MM.1S (cell line): ENCODE data around the gene MT1F.
"Not testable (repeated sequence)": the region's sequence is repeated elsewhere in the genome, so short reads cannot be mapped to it uniquely, and the experiment has no call there.

Source experiments
- DNase-seq: peaks from one replicate; pipeline ENCODE4 v3.0.0-alpha.2; 2015
- H2AFZ ChIP-seq: fragments of 300-600 bp; sonication (generic); 2 replicates; pipeline ENCODE4 v1.6.0; 2016; ENCODE audit warnings: antibody characterized with exemption, low read length
- H3F3A ChIP-seq: fragments of 300-600 bp; sonication (generic); 2 replicates; pipeline ENCODE4 v1.6.1; 2016; ENCODE audit warnings: mild to moderate bottlenecking, antibody characterized with exemption, low read length, moderate library complexity, mixed read lengths; ENCODE audit not compliant: insufficient read depth
- H3K27ac ChIP-seq: fragments of 300-600 bp; sonication (generic); 2 replicates; pipeline ENCODE4 v1.5.1; 2016; ENCODE audit warnings: mild to moderate bottlenecking, low read length
- H3K27me3 ChIP-seq: fragments of 300-600 bp; sonication (generic); replicated peaks from 2 replicates; pipeline ENCODE4 v1.6.0; 2016; ENCODE audit warnings: low read length; ENCODE audit not compliant: insufficient read depth
- H3K36me3 ChIP-seq: fragments of 300-600 bp; sonication (generic); replicated peaks from 2 replicates; pipeline ENCODE4 v1.6.1; 2016; ENCODE audit warnings: mild to moderate bottlenecking, low read length, mixed read lengths; ENCODE audit not compliant: insufficient read depth
- H3K4me1 ChIP-seq: fragments of 300-600 bp; sonication (generic); 2 replicates; pipeline ENCODE4 v1.6.1; 2016; ENCODE audit warnings: low read length, mixed read lengths
- H3K4me2 ChIP-seq: fragments of 300-600 bp; sonication (generic); 2 replicates; pipeline ENCODE4 v1.6.0; 2016; ENCODE audit warnings: low read depth, low read length
- H3K4me3 ChIP-seq: fragments of 300-600 bp; sonication (generic); 2 replicates; pipeline ENCODE4 v1.5.1; 2016; ENCODE audit warnings: low read length, mixed read lengths
- H3K79me2 ChIP-seq: fragments of 300-600 bp; sonication (generic); 2 replicates; pipeline ENCODE4 v1.6.1; 2016; ENCODE audit warnings: mixed run types, low read length, mixed read lengths
- H3K9ac ChIP-seq: fragments of 300-600 bp; sonication (generic); 2 replicates; pipeline ENCODE4 v1.6.1; 2016; ENCODE audit warnings: low read length, mixed read lengths
- H3K9me2 ChIP-seq: fragments of 300-600 bp; sonication (generic); replicated peaks from 2 replicates; pipeline ENCODE4 v1.6.1; 2016; ENCODE audit warnings: mild to moderate bottlenecking, low read length, mixed read lengths; ENCODE audit not compliant: insufficient read depth
- H3K9me3 ChIP-seq: fragments of 300-600 bp; sonication (generic); replicated peaks from 2 replicates; pipeline ENCODE4 v1.6.1; 2016; ENCODE audit warnings: mild to moderate bottlenecking, low read length, mixed read lengths; ENCODE audit not compliant: insufficient read depth
- H4K20me1 ChIP-seq: fragments of 300-600 bp; sonication (generic); 2 replicates; pipeline ENCODE4 v1.6.1; 2016; ENCODE audit warnings: mild to moderate bottlenecking, low read length, moderate library complexity, mixed read lengths; ENCODE audit not compliant: insufficient read depth
- CTCF ChIP-seq: fragments of 300-600 bp; sonication (generic); IDR thresholded peaks from 2 replicates; pipeline ENCODE4 v1.5.1; 2016; ENCODE audit warnings: antibody characterized with exemption, low read length, mixed read lengths
- EZH2 ChIP-seq: fragments of 300-600 bp; sonication (generic); optimal IDR thresholded peaks from 2 replicates; pipeline ENCODE3; 2017; ENCODE audit warnings: low read depth, mild to moderate bottlenecking, antibody characterized with exemption, low read length, mixed read lengths
- EZH2phosphoT487 ChIP-seq: fragments of 300-600 bp; sonication (generic); IDR thresholded peaks from 2 replicates; pipeline ENCODE4 v1.6.1; 2018; ENCODE audit warnings: antibody characterized with exemption, low read length

MT1F gene

DNA sequence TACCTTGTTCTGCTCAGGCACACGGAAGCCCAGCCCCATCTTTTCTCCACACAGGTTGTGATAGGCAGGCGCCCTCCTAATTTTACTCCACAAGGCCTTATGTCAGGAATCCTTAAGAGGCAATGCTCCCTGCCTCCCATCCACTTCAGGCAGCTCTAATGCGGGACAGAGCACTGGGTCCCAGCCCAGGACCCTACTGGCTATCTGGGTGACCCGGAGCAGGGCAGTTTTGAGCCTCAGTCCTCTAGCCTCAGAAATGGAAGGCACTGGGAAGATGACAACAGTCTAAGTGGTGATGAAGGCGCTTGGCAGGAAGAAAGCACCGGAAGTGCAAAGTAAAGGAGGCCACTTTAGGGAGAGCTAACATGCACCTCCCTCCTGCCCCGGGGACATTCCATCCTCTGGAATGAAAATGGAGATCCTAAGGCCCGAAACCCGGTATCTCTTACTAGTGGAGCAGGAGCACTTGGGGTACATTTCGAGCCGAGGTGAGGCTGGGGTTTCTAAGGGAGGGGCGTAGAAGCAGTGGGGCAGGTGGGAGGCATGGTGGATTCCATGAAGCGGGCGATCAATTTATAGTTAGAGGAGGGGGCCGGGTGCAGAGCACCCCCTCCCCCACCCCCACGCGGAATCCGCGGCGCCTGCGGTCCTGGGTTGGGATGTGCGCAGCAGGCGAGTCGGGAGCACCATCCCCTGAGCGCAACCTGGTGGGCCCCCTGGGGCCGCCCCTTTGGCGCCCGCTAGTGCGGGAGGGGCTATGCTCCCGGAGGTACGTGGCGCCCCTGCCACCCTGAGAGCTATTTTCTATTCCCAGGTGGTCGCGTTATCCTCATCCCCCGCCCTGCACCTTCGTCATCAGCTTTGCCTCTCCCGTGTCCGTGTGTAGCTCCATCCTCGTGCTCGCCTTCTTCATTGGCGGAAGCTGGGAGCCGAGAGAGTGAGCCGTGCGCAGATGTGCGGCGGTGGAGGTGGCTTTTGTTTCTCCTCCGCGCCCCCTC lies 4.9 kb downstream of the MT1F start:
- Histone ChIP-seq H2AFZ (no peak overlapping the region), H3K27ac (no peak overlapping the region), H3F3A (no peaks in the 10 kb centered on the region), H3K9me3 (no peaks in the 10 kb centered on the region), H3K4me1 (no peaks in the 10 kb centered on the region), H3K4me2 (no peak overlapping the region), H3K9ac (no peak overlapping the region), H3K4me3 (no peak overlapping the region), H4K20me1 (no peaks in the 10 kb centered on the region), H3K79me2 (no peaks in the 10 kb centered on the region), H3K27me3 (peaks cover 97% of the 10 kb centered on the region), H3K36me3 (no peaks in the 10 kb centered on the region), H3K9me2 (no peaks in the 10 kb centered on the region)
- TF ChIP-seq EZH2phosphoT487 (no peak), EZH2 (no peak), CTCF (no peak)
- no peak for DNase-seq

- H3K9me3 ChIP-seq, result no peaks in the 10 kb centered on the region
- no peaks in the 10 kb centered on the region for H3K36me3 ChIP-seq
- no peaks in the 10 kb centered on the region for H3K9me2 ChIP-seq
- DNase-seq, result no peak
- no peak for TF ChIP-seq CTCF
- H2AFZ ChIP-seq, result no peak overlapping the region
- H3K27me3 ChIP-seq, result peaks cover 98% of the 10 kb centered on the region
- H3K4me2 ChIP-seq, result no peak overlapping the region
- no peak overlapping the region for H3K9ac ChIP-seq
- H4K20me1 ChIP-seq, result no peaks in the 10 kb centered on the region
- no peak overlapping the region for H3K27ac ChIP-seq
- H3F3A ChIP-seq, result no peaks in the 10 kb centered on the region
- H3K4me1 ChIP-seq, result no peaks in the 10 kb centered on the region
- no peak overlapping the region for H3K4me3 ChIP-seq
- H3K79me2 ChIP-seq, result no peaks in the 10 kb centered on the region
These were observed 6.7 kb downstream of the MT1F start for GRCh38 chr16:56664506-56664905.

GRCh38 chr16:56665286-56666261 lies 7.8 kb downstream of the MT1F start:
- H3K9me2 ChIP-seq, H2AFZ ChIP-seq, H3K79me2 ChIP-seq, H3K9me3 ChIP-seq, H3K27ac ChIP-seq, H3K4me2 ChIP-seq, H3K36me3 ChIP-seq, H3F3A ChIP-seq, H3K4me1 ChIP-seq, H3K9ac ChIP-seq, DNase-seq, H4K20me1 ChIP-seq, H3K4me3 ChIP-seq: not testable (repeated sequence)
- peaks cover 98% of the 10 kb centered on the region for H3K27me3 ChIP-seq
